Melanocyte of skin (primary cell): ENCODE measurements around the gene C22orf31. TPM values are rescaled to one million over a fixed set of nuclear protein-coding genes. Genes with fewer than 3 reads are reported as not detected.

Experiments used
- total RNA-seq, 2 donors: library from RNA; depleted of rRNA; stranded (reverse); fragments of >200 nt; gene quantifications; 2 replicates each; pipeline ENCODE4 v1.2.3, GENCODE V29; 2012

C22orf31 gene
- not detected for total RNA-seq

GRCh38 chr22:29061773-29062172 is at the start of gene C22orf31:
TSS of gene C22orf31 (minus strand) at chr22:29061831. CDS start at chr22:29061792, 39 bp downstream.

GRCh38 chr22:29072979-29073617 is 11.5 kb upstream of the C22orf31 start, which contains the start of gene KREMEN1:
TSS of gene KREMEN1 (plus strand) at chr22:29073035. CDS start at chr22:29073131, 96 bp downstream.

Other genes starting within 250 kb of the C22orf31 start
- gene ZNRF3, start 178.3 kb downstream of the C22orf31 start, total RNA-seq: 1 to 10 TPM; 3.8 to 4.3 TPM
- gene KREMEN1, start 11.2 kb upstream of the C22orf31 start, total RNA-seq: 1 to 10 TPM; 7.9 to 8.3 TPM
- gene EMID1, start 144.1 kb upstream of the C22orf31 start, total RNA-seq: under 1 TPM in 1 of 2 donors, not detected in 1; under 0.01 TPM
- gene RHBDD3, start 206.2 kb upstream of the C22orf31 start, total RNA-seq: 10 to 100 TPM; 35.0 to 39.6 TPM
- gene EWSR1, start 206.4 kb upstream of the C22orf31 start, total RNA-seq: 100 to 1,000 TPM; 171 to 209 TPM
- gene GAS2L1, start 244.8 kb upstream of the C22orf31 start, total RNA-seq: 10 to 100 TPM; 17.6 to 18.3 TPM